Tibial nerve (tissue), 4 donors: ENCODE results near the gene HMGB2.

ENCODE experiments used
- CTCF ChIP-seq, 5 experiments: fragments of 200-600 bp in 3 of 5; fragments of 450-650 bp in 2 of 5; sonication (generic) in 3 of 5; IDR thresholded peaks; one replicate each; pipeline ENCODE4 v1.5.1; 2016 to 2019; ENCODE audit warnings: antibody characterized with exemption in 5 of 5, mild to moderate bottlenecking in 3 of 5, moderate library complexity in 2 of 5
- EP300 ChIP-seq, 2 donors: sonication (generic); formaldehyde crosslinking; IDR thresholded peaks; one replicate each; pipeline ENCODE4 v1.6.1; 2017; ENCODE audit warnings: antibody characterized with exemption in 2 of 2, mild to moderate bottlenecking in 1 of 2
- POLR2A ChIP-seq, 2 donors: fragments of 450-650 bp; IDR thresholded peaks; one replicate each; pipeline ENCODE4 v1.6.1; 2017; ENCODE audit warnings: antibody characterized with exemption in 2 of 2, mild to moderate bottlenecking in 2 of 2, moderate library complexity in 2 of 2

- TF ChIP-seq POLR2A (IDR thresholded peaks at IDR 0.05) = peak; percentile 99 to 100
- TF ChIP-seq CTCF (IDR thresholded peaks at IDR 0.05) = peak in 1 of 5 experiments; percentile 40
- peak; percentile 76 to 100 for TF ChIP-seq EP300 (IDR thresholded peaks at IDR 0.05)
Observed at GRCh38 chr4:173334085-173334890, at the start of gene HMGB2.
